Ectodermal cell (in vitro differentiated cells): ENCODE results near the gene MCRIP2.
"Not testable (repeated sequence)": the region's sequence is repeated elsewhere in the genome, so short reads cannot be mapped to it uniquely, and the experiment has no call there.

Experiments
- H3K27ac ChIP-seq: 2 replicates; pipeline ENCODE4 v1.7.0; 2013; ENCODE audit warnings: mild to moderate bottlenecking, low read depth, low read length; ENCODE audit not compliant: insufficient read depth, poor library complexity, severe bottlenecking
- H3K27me3 ChIP-seq: 2 replicates; pipeline ENCODE4 v1.7.0; 2013; ENCODE audit warnings: mild to moderate bottlenecking, low read length; ENCODE audit not compliant: insufficient read depth, control insufficient read depth, poor library complexity, severe bottlenecking
- H3K36me3 ChIP-seq: one replicate; pipeline ENCODE4 v1.7.0; 2013; ENCODE audit warnings: low read length; ENCODE audit not compliant: control insufficient read depth, insufficient read depth
- H3K4me1 ChIP-seq: one replicate; pipeline ENCODE4 v1.7.0; 2013; ENCODE audit warnings: low read length; ENCODE audit not compliant: control insufficient read depth, insufficient read depth
- H3K4me3 ChIP-seq: 2 replicates; pipeline ENCODE4 v1.7.0; 2013; ENCODE audit warnings: low read depth, low read length, control low read depth; ENCODE audit not compliant: insufficient read depth
- H3K9me3 ChIP-seq: 2 replicates; pipeline ENCODE4 v1.7.0; 2013; ENCODE audit warnings: mild to moderate bottlenecking, low read length, moderate library complexity; ENCODE audit not compliant: control insufficient read depth
- WGBS, 2 experiments: methylation state at CpG; one replicate each; pipeline ENCODE4 v1.1.7; 2013; ENCODE audit warnings: missing lambda C conversion rate in 2 of 2; 5-methylcytosine and 5-hydroxymethylcytosine counted together

MCRIP2 gene

GRCh38 chr16:691242-691641 is 49.6 kb downstream of the MCRIP2 start:
- 92 to 93% methylated on average over 16 of the region's 16 CpGs for WGBS, 2 experiments
- H3K4me3 ChIP-seq: not testable (repeated sequence)
- H3K27me3 ChIP-seq: peaks cover 55% of the 10 kb centered on the region

GRCh38 chr16:692356-693108 is 50.9 kb downstream of the MCRIP2 start:
- Histone ChIP-seq H3K9me3 (no peaks in the 10 kb centered on the region), H3K27me3 (peaks cover 66% of the 10 kb centered on the region), H3K4me1 (peaks cover 18% of the 10 kb centered on the region), H3K36me3 (peaks cover 6% of the 10 kb centered on the region), H3K27ac (no peak overlapping the region), H3K4me3 (no peak overlapping the region)
- 80 to 81% methylated on average over 6 to 8 of the region's 10 CpGs for WGBS, 2 experiments

More at GRCh38 chr16:691242-691641, 49.6 kb downstream of the MCRIP2 start:
- H3K4me1 ChIP-seq: peaks cover 18% of the 10 kb centered on the region
- not testable (repeated sequence) for H3K36me3 ChIP-seq, H3K9me3 ChIP-seq, H3K27ac ChIP-seq

- WGBS, 2 experiments: 43 to 46% methylated on average over 22 of the region's 22 CpGs
- H3K4me1 ChIP-seq: peaks cover 18% of the 10 kb centered on the region
- no peaks in the 10 kb centered on the region for H3K36me3 ChIP-seq
- H3K27ac ChIP-seq: no peak overlapping the region
- no peaks in the 10 kb centered on the region for H3K9me3 ChIP-seq
- no peak overlapping the region for H3K4me3 ChIP-seq
- peaks cover 75% of the 10 kb centered on the region for H3K27me3 ChIP-seq
These were observed 51.7 kb downstream of the MCRIP2 start for GRCh38 chr16:693364-693763.

- 2 to 4% methylated on average over 37 of the region's 37 CpGs for WGBS, 2 experiments
- Histone ChIP-seq H3K9me3 (no peaks in the 10 kb centered on the region), H3K27ac (no peak overlapping the region), H3K36me3 (no peaks in the 10 kb centered on the region), H3K4me3 (peak overlapping the region; percentile 25), H3K4me1 (peaks cover 18% of the 10 kb centered on the region), H3K27me3 (peaks cover 79% of the 10 kb centered on the region)
These were observed 52.1 kb downstream of the MCRIP2 start for GRCh38 chr16:693766-694165.

DNA sequence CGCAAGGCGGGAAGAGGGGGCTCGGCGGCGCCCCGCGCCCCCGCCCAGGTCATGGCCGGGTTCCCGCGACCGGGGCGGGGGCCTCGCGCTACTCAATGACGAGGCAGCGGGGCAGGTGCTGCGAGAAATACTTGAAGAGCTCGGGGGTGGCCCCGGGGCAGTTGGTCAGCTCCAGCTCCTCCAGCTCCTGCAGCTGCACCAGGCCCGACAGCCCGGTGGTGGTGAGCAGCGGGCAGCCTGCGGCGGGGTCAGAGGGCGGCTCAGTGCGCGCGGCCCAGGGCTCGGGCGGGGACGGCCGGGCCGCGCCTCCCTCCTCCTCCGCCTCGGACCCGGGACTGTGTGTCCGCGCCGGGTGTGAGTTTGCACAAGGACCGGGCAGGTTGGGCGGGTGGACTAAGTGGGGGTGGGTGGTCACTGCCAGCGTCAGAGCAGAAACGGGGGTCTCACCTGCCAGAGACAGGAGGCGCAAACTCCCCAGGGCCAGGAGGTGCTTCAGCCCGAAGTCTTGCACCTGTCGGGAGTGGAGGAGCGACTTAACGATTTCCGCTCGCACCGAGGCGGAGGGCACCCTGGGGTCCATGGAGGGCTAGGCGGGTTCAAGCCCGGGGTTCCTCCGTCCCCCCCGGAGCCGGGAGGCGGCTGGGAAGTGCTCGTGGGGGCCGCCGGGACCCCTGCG is 52.7 kb downstream of the MCRIP2 start:
- H3K36me3 ChIP-seq: no peaks in the 10 kb centered on the region
- peak overlapping the region; percentile 25 for H3K4me3 ChIP-seq
- H3K27me3 ChIP-seq: peaks cover 84% of the 10 kb centered on the region
- WGBS, 2 experiments: 3 to 4% methylated on average over 64 of the region's 64 CpGs
- peaks cover 14% of the 10 kb centered on the region for H3K4me1 ChIP-seq
- H3K27ac ChIP-seq: no peak overlapping the region
- no peaks in the 10 kb centered on the region for H3K9me3 ChIP-seq

GRCh38 chr16:694863-695354 is 53.3 kb downstream of the MCRIP2 start:
- peak overlapping the region; percentile 25 for H3K4me3 ChIP-seq
- H3K27me3 ChIP-seq: peaks cover 90% of the 10 kb centered on the region

DNA sequence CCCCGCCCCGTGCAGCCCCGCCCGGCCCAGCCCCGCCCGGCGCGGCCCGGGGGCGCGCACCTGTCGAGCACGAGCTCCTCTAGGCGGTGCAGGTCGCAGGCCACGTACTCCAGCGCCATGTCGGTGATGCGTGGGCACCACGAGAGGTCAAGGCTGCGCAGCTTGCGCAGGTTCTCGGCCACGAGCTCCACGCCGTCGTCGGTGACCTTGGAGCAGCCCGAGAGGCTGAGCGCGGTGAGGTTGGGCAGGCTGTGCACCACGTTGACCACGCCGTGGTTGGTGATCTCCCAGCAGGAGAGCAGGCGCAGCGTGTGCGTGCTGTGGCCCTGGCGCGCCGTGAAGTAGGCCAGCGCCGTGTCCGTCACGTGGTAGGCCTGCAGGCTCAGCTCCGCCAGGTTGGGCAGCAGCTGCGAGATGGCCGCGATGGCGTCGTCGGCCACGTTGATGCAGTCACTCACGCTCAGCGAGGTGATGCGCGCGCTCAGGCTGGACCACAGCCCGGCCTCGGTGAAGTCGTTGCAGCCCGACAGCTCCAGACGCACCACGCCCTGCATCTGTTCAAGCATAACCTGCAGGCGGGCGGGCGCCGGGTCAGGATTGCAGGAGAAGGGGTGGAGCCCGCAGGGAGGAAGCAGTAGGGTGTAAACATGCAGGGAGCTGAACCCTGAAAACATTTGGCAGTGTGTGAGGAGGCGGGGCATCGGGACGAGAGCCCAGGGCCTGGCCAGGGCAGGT is 53.9 kb downstream of the MCRIP2 start:
- peaks cover 11% of the 10 kb centered on the region for H3K4me1 ChIP-seq
- WGBS, 2 experiments: 12 to 13% methylated on average over 71 of the region's 71 CpGs
- H3K4me3 ChIP-seq: no peak overlapping the region
- H3K27me3 ChIP-seq: peaks cover 96% of the 10 kb centered on the region
- H3K9me3 ChIP-seq: no peaks in the 10 kb centered on the region
- no peaks in the 10 kb centered on the region for H3K36me3 ChIP-seq
- no peak overlapping the region for H3K27ac ChIP-seq

More at GRCh38 chr16:694863-695354, 53.3 kb downstream of the MCRIP2 start:
- WGBS, 2 experiments: 3 to 4% methylated on average over 37 of the region's 37 CpGs
- Histone ChIP-seq H3K4me1 (peaks cover 11% of the 10 kb centered on the region), H3K36me3 (no peaks in the 10 kb centered on the region), H3K9me3 (no peaks in the 10 kb centered on the region), H3K27ac (no peak overlapping the region)
